ENCODE data around the gene CDC20. TPM values are rescaled to one million over a fixed set of nuclear protein-coding genes. Genes with fewer than 3 reads are reported as not detected.

The CDC20 gene
- total RNA-seq, 1 experiment from 2014 or later: 296 TPM

GRCh38 chr1:43319288-43319687 is 39.5 kb upstream of the CDC20 start:
- POLR2A ChIA-PET (ENCODE audit: low non-redundant PET): no interaction called here
- no TSS peak for BruUV-seq (replicated peaks)
- DNase-seq (ENCODE audit: low spot score): no peak
- intact Hi-C loops (cut with micrococcal nuclease; ENCODE audit: unreplicated experiment): no loop called here
- H3K27ac ChIP-seq (ENCODE audit: low read depth, low read length, poor library complexity, severe bottlenecking): no peak overlapping the region
- H3K36me3 ChIP-seq (ENCODE audit: insufficient read depth, low read length, poor library complexity, severe bottlenecking): no peaks in the 10 kb centered on the region
- H3K27me3 ChIP-seq (replicated peaks; ENCODE audit: insufficient read depth, low read depth, low read length, poor library complexity): no peaks in the 10 kb centered on the region
- no peak for TF ChIP-seq CTCF (conservative IDR thresholded peaks at IDR 0.05; ENCODE audit: low read depth, low read length)
- TF ChIP-seq EZH2 (IDR thresholded peaks at IDR 0.05; ENCODE audit: borderline replicate concordance, low read depth, low read length, poor library complexity, severe bottlenecking): no peak
- CTCF ChIA-PET: no interaction called here
- H3K4me3 ChIP-seq (ENCODE audit: low read depth, low read length, poor library complexity, severe bottlenecking): no peak overlapping the region
- H3K4me1 ChIP-seq (ENCODE audit: insufficient read depth, low read length, poor library complexity, severe bottlenecking): peaks cover under 1% of the 10 kb centered on the region
- H3K9me3 ChIP-seq (ENCODE audit: low read depth, low read length, poor library complexity, severe bottlenecking): no peaks in the 10 kb centered on the region

- CTCF ChIA-PET: no interaction called here
- POLR2A ChIA-PET (ENCODE audit: low non-redundant PET): no interaction called here
- no peak for TF ChIP-seq CTCF (conservative IDR thresholded peaks at IDR 0.05; ENCODE audit: low read depth, low read length)
- no peak for TF ChIP-seq EZH2 (IDR thresholded peaks at IDR 0.05; ENCODE audit: borderline replicate concordance, low read depth, low read length, poor library complexity, severe bottlenecking)
- Histone ChIP-seq H3K27me3 (replicated peaks; ENCODE audit: insufficient read depth, low read depth, low read length, poor library complexity) (no peaks in the 10 kb centered on the region), H3K27ac (ENCODE audit: low read depth, low read length, poor library complexity, severe bottlenecking) (no peak overlapping the region), H3K4me3 (ENCODE audit: low read depth, low read length, poor library complexity, severe bottlenecking) (no peak overlapping the region), H3K9me3 (ENCODE audit: low read depth, low read length, poor library complexity, severe bottlenecking) (no peaks in the 10 kb centered on the region), H3K36me3 (ENCODE audit: insufficient read depth, low read length, poor library complexity, severe bottlenecking) (no peaks in the 10 kb centered on the region), H3K4me1 (ENCODE audit: insufficient read depth, low read length, poor library complexity, severe bottlenecking) (peaks cover 5% of the 10 kb centered on the region)
- no peak for DNase-seq (ENCODE audit: low spot score)
- BruUV-seq (replicated peaks): no TSS peak
- intact Hi-C loops (cut with micrococcal nuclease; ENCODE audit: unreplicated experiment): no loop called here
These were observed 39.0 kb upstream of the CDC20 start for GRCh38 chr1:43319766-43320165.

- BruUV-seq (replicated peaks): no TSS peak
- Histone ChIP-seq H3K4me3 (ENCODE audit: low read depth, low read length, poor library complexity, severe bottlenecking) (no peak overlapping the region), H3K27ac (ENCODE audit: low read depth, low read length, poor library complexity, severe bottlenecking) (no peak overlapping the region), H3K9me3 (ENCODE audit: low read depth, low read length, poor library complexity, severe bottlenecking) (no peaks in the 10 kb centered on the region), H3K27me3 (replicated peaks; ENCODE audit: insufficient read depth, low read depth, low read length, poor library complexity) (no peaks in the 10 kb centered on the region), H3K4me1 (ENCODE audit: insufficient read depth, low read length, poor library complexity, severe bottlenecking) (peaks cover 5% of the 10 kb centered on the region), H3K36me3 (ENCODE audit: insufficient read depth, low read length, poor library complexity, severe bottlenecking) (no peaks in the 10 kb centered on the region)
- CTCF ChIA-PET: interaction anchor here (0.6 kb wide), 1 partner anchor 47 kb away, joined by 4 read pairs; the partner anchor contains the start of gene ELOVL1
- DNase-seq (ENCODE audit: low spot score): no peak
- intact Hi-C loops (cut with micrococcal nuclease; ENCODE audit: unreplicated experiment): no loop called here
- POLR2A ChIA-PET (ENCODE audit: low non-redundant PET): no interaction called here
- TF ChIP-seq EZH2 (IDR thresholded peaks at IDR 0.05; ENCODE audit: borderline replicate concordance, low read depth, low read length, poor library complexity, severe bottlenecking) (no peak), CTCF (conservative IDR thresholded peaks at IDR 0.05; ENCODE audit: low read depth, low read length) (no peak)
These were observed 37.4 kb upstream of the CDC20 start for GRCh38 chr1:43321331-43321891.
